Raji (cell line): ENCODE data around the gene ZSCAN29.

ENCODE experiments used
- POLR2A ChIP-seq: IDR thresholded peaks from 2 replicates; pipeline ENCODE4 v1.6.1; 2011; ENCODE audit warnings: low read depth, low read length, control low read depth; ENCODE audit not compliant: insufficient read depth

The ZSCAN29 gene

GRCh38 chr15:43376017-43376705 is 5.3 kb upstream of the ZSCAN29 start:
- no peak for TF ChIP-seq POLR2A

GRCh38 chr15:43370310-43370974 is 401 bp downstream of the ZSCAN29 start:
- no peak for TF ChIP-seq POLR2A

- TF ChIP-seq POLR2A, result no peak
These were observed 9.4 kb downstream of the ZSCAN29 start for GRCh38 chr15:43361313-43361903.

GRCh38 chr15:43360821-43361220 is 10.0 kb downstream of the ZSCAN29 start:
- no peak for TF ChIP-seq POLR2A

- TF ChIP-seq POLR2A, result no peak
These were observed 18.0 kb downstream of the ZSCAN29 start for GRCh38 chr15:43352693-43353382.

- TF ChIP-seq POLR2A, result no peak
These were observed 23.7 kb downstream of the ZSCAN29 start for GRCh38 chr15:43347114-43347513.

GRCh38 chr15:43346305-43346704 is 24.5 kb downstream of the ZSCAN29 start:
- TF ChIP-seq POLR2A, result no peak

- TF ChIP-seq POLR2A, result no peak
These were observed 40.1 kb downstream of the ZSCAN29 start for GRCh38 chr15:43330780-43331087.

- peak; percentile 95 for TF ChIP-seq POLR2A
These were observed 40.7 kb downstream of the ZSCAN29 start, which contains the start of gene LCMT2 for GRCh38 chr15:43329960-43330779. LCMT2 (minus strand) TSS chr15:43330573; CDS start chr15:43330489, 84 bp downstream.

- TF ChIP-seq POLR2A, result no peak
These were observed 41.5 kb downstream of the ZSCAN29 start for GRCh38 chr15:43329217-43329959.

- TF ChIP-seq POLR2A, result no peak
These were observed 45.7 kb downstream of the ZSCAN29 start for GRCh38 chr15:43325039-43325684.

- TF ChIP-seq POLR2A, result no peak
These were observed 51.7 kb downstream of the ZSCAN29 start for GRCh38 chr15:43318990-43319771.
